ENCODE results near the gene KIF13A.
"Not testable (repeated sequence)": the region's sequence is repeated elsewhere in the genome, so short reads cannot be mapped to it uniquely, and the experiment has no call there.

KIF13A gene

DNA sequence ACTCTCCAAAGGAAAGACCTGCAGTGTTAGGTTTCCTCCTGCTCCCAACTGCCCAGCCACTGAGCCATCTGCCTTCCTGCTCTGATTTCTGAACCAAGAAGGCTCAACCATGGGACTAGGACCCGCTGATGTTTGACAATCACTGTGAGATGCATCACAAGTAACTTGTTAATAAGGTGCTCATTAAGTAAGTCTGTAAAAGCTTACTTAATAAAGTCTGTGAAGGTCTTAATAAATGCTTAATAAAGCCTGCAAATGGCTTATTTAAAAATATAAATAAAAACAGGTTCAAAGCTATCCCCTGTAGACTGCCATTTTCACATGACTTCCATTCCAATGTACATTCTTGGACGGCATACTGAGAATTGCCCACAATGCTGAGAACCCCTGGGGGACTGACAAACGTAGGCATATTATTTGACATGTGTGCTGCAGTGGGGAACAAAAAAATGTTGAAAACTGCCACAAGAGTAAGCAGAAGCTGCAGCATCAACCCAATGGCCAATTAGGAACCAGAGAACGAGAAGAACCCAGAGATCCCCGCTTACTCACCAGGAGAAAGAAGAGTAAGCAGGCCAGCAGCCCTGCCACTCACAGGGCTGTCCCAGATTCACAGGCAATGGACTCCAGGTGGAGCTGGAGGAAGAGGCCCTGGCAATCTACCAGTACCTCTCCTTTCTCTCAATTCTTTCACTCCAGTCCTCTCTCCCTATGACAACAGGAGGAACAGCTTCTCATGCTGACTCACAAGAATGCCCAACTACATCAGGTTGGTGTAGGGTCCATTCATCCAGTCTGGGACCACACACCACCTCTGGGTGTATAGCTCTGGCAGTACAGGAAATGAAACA, 19.5 kb downstream of the KIF13A start:
- no peak for FAIRE-seq

DNA sequence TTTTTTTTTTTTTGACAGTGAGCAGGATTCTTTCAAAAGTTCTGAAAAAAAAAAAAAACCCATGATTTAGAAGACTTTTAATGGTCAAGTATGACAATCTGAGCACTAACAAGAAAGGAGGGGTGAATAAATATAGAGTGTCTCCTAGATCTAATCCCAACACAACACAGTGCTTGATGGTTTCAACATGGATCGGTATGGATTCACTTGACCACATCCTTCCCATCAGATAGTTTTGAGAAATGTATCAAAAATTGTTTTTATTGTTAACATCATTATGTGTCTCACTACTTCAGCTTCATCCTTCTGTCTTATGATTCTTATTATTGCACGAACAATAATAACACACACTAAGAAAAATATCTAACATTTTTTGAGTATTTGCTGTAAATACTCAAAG, 21.0 kb downstream of the KIF13A start:
- no peak for FAIRE-seq

DNA sequence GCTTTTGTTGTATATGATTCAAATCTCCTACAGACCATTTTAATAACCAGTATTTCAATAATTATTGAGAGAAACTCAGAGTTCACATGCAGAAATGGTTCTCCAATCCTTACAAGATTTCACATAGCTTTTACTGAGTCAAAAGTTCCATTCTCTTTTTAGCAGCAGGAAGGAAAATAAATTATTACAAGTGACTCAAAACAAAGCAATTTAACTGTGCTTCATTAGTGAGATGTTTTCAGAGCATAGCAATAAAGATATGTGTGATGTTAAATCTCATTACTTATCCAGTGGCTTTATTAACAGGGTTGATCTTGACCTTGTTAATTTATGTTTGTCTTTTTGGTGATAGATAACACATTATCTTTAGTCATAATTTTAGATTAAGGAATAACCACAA, 22.0 kb downstream of the KIF13A start:
- FAIRE-seq, result no peak

DNA sequence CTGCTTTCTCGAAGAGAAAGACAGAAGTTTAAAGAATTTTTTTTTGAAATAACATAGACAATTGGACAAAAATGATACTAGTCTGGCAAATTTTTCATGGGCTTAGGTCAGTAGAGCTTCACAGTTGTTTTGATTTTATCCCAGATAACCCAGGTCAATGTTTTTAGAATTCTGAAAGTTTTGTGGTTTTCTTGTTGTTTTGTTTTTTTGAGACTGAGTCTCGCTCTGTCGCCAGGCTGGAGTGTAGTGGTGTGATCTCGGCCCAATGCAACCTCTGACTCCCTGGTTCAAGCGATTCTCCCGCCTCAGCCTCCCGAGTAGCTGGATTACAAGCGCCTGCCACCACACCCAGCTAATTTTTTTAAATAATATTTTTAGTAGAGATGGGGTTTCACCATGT, 22.8 kb downstream of the KIF13A start:
- FAIRE-seq, result no peak

DNA sequence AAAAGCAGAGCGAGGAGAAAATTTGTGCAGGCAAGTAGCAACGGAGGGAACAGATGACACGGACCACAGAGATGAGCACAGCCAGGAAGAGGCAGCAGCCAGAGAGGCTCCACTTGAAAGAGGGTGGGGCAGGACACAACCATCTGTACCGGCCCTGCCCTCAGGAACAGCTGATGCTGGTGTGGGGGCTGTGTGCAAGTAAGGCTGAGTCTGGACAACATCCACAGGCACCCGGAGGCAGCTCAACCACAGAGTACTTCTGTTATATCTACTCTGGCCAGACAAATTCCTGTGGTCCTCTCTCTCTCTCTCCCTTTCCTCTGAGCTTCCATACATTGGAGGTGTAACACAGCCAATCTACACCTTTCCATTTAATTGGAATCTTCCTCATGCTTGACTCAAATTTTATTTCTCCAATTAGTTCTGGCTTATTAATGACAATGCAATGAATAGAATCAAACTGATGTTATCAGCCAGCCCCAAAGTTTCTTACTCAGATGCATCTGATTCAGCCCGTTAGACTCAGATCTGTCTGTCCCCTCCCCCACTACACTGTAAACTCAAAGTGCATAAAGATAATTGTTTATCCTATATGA, 24.9 kb downstream of the KIF13A start:
- FAIRE-seq, result no peak

DNA sequence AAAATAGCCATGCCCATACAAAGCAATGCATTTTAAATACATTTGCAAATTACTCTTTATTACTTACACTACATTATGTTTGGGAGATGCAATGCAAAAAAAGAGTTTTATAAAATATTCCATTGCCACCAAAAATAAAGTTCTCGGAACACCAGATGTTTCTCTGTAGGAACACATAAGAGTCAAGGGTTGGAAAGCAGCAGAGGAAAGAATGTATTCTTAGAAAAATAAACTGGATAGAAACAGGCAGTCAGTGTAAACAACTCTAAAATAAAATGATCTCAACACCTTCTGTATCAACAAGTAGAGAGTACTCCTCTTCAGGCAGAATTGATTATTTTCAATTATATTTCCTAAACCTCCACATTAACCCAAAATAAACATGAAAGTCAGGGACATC, 28.1 kb downstream of the KIF13A start:
- FAIRE-seq, result no peak

DNA sequence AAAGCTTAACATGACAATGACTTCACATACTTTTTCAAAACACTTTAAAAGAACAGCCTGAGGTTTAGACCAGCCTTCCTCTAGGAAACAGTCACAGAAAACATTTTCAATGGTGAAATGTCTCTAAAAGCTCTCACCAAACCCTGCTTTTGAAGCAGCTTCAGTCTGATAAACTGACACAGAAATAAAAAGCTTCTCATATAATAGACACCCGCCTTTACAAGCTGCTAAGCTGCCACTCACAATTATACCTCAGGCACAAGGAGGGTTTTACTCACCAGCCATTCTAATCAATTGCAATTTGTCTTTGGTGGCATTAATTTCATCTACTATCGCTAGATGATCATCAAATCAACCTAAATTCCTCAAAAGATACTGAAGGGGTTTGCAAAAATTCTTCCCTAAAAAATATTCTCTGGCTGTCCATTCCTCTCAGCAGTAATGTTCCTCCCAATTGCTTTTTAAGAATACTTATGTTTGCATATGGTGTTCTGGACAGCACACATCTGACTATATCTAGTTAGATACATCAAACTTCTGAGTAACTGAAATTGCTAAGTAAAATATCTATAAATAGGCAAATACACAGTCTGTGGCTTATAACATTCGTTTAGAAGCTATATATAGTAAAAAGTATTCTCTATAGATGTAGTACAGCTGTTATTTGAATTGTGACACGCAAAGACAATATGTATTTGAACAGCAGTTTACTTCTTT, 29.4 kb downstream of the KIF13A start:
- FAIRE-seq, result no peak

DNA sequence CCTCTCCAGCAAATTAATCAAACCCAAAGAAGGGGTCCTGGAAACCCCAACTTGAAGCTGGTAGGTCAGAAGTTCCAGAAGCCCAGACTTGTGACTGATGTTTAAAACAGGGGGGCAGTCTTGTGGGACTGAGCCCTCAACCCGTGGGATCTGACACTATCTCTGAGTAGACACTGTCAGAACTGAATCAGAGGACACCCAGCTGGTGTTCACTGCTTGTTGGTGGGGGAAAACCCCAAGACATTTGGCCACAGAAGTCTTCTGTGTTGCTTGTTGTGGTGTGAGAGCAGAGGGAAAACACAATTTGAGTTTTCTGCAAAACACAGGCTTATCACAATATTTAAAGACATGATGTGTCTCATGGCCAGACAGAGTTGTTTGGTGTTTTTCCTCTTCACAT, 29.9 kb downstream of the KIF13A start:
- FAIRE-seq, result no peak

DNA sequence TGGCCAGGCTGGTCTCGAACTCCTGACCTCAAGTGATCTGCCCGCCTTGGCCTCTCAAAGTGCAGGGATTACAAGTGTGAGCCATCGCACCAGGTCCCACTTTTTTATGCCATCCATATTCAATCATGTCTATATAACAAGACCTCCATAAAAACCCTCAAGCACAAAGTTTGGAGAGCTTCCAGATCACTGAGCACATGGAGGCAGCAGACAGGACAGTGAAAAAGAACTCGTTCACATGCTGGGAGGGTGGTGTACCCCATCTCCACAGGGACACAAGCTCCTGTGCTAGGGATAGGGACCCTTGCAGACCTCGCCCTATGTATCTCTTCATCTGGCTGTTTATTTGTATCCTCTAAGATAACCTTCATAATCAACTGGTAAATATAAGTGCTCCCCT, 30.3 kb downstream of the KIF13A start:
- FAIRE-seq, result no peak

DNA sequence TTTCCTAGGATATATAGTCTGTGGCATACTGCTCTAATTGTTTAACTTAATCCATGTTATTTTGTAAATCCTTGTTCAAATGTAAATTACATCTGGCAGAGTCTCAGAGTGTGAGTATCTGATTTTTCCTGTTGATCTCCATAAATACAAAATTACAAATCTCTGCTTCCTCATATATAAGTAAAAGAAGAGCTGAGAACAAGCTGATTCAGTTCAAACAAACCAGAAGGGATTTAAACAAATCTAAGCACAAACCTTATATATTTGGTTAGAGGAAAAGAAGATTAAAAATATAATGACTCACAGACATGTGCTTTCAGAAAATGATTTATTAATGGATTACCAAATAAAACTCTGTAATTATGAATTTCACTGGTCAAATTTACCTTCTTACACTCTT, 37.3 kb downstream of the KIF13A start:
- no peak for FAIRE-seq

DNA sequence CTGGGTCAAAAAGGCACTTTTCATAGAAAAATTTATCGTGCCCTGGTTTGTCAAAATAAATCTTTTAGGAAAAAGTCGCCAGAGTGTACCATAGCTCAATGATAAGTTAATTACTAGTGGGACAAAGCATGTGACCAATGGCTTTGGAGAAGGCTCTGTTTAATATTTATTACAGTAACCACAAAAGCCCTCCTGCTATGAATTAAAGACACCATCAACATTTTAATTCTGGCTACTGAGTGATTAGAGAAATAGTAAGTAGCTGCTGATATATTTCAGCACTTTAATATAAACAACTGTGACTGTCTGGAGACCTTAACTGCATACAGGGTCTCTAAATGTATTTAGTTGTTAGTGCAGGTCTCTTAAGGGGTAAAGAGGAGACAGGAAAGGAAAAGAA, 38.3 kb downstream of the KIF13A start:
- FAIRE-seq, result no peak

DNA sequence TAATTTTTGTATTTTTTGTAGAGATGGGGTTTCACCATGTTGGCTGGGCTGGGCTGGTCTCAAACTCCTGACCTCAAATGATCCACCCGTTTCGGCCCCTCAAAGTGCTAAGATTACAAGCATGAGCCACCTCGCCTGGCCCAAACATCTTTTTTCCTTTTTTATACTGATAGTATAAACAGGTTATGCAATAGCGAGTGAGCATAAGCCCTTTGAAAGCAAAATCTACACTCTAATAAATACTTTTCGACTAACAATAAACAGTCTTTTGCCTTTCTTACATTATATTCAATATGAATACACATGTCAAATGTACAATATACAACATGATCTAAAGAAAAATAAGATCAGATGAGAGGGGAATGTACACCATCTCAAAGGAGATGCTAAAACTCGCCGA, 38.7 kb downstream of the KIF13A start:
- FAIRE-seq, result no peak

DNA sequence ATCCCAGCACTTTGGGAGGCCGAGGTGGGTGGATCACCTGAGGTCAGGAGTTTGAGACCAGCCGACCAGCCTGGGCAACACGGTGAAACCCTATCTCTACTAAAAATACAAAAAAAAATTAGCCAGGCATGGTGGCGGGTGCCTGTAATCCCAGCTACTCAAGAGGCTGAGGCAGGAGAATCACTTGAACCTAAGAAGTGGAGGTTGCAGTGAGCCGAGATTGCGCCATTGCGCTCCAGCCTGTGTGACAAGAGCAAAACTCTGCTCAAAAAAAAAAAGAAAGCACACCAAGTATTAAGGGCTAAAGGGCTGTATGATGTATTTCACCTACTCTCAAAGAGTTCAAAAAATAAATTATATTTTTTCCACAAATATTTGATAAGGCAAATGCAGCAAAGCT, 39.9 kb downstream of the KIF13A start:
- FAIRE-seq, result not testable (repeated sequence)

DNA sequence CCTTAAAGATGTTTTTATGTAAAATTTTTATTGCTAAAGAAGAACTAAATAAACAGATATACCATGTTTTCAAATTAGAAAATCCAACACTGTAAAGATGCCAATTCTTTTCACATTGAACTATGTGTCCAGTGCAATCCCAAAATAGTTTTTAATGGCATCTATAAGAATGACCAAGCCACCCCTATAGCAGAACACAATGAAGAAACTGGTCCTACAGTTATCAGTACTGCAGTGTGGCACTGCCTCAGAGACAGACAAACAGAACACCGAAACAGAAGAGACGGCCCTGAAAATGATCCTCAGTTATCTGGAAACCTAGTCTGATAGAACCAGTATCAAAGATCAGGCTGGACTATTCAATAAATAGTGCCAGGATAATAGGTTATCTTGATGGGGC, 41.9 kb downstream of the KIF13A start:
- FAIRE-seq, result no peak

DNA sequence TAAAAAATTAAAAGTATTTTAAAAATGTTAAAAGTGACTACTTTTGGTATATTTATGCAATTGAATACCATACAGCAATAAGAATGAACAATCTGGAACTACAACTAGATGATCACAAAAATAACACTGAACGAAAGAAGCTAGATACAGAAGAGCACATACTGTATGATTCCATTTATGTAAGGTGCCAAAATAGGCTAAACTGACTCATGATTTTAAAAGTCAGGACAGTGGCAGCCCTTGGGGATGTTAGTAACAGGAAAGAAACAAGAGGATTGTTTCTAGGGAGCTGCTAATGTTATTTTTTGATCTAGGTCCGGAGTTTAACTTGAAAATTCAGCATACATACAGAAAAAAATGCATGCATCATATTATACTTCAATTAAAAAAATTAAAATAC, 42.3 kb downstream of the KIF13A start:
- FAIRE-seq, result peak; percentile 36

DNA sequence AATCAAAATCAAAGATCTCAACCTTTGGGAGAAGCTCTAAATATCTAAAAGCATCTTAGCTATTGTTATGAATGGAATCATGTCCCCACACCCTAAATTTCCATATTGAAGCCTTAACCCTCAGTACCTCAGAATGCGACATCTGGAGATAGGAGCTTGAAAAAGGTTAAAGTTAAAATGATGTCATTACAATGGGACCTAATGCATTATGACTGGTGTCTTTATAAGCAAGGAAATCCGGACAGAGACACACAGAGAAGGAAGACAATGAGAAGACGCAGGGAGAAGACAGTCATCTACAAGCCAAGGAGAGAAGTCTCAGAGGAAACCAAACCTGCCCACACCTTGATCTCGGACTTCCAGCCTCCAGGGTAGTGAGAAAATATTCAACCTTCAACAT, 46.1 kb downstream of the KIF13A start:
- FAIRE-seq, result no peak

DNA sequence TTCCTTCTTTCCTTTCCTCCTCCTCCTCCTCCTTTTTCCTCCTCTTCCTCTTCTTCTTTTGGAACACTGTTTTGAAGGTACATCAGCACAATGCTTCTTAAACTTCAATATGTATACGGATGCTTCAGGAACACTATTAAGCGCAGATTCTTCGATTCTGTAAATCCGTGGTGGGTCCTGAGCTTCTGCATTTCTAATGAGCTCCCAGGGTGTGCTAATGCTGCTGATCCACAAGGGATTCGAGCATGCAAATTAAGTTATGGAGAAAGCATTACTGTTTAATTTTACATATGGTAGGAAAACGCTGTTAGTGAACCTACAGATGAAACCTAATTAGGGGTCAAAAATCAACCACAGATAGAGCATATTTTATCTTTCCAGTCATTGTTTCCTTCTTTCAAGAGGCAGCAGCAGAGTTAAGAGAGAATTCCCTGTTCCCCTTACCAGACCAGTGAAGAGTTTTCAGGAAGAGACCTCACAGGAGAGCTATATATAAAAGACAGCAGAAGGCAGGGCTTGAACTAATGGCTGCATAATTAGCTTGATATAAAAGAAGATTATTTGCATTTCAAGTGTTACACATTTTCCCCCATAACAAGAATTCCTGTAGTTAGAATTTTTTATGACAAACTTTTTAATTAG, 47.2 kb downstream of the KIF13A start:
- no peak for FAIRE-seq

DNA sequence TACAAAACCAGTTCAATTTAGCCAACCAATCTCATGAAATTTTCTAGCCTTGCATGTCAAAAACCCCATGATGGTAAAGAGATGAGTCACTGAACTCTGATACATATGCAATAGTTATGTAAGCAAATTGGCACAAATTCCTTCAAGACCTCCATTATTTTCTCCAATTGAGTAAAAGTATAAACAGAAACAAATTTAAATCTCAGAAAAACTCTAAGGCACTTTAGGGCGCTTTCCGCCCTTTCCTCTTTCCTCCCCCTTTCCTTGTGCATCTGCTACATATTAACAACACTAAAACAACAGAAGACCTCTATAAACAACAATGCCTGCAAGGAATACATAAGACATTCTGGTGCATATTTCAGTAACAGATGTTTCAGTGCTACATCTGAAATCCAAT, 48.5 kb downstream of the KIF13A start:
- no peak for FAIRE-seq

DNA sequence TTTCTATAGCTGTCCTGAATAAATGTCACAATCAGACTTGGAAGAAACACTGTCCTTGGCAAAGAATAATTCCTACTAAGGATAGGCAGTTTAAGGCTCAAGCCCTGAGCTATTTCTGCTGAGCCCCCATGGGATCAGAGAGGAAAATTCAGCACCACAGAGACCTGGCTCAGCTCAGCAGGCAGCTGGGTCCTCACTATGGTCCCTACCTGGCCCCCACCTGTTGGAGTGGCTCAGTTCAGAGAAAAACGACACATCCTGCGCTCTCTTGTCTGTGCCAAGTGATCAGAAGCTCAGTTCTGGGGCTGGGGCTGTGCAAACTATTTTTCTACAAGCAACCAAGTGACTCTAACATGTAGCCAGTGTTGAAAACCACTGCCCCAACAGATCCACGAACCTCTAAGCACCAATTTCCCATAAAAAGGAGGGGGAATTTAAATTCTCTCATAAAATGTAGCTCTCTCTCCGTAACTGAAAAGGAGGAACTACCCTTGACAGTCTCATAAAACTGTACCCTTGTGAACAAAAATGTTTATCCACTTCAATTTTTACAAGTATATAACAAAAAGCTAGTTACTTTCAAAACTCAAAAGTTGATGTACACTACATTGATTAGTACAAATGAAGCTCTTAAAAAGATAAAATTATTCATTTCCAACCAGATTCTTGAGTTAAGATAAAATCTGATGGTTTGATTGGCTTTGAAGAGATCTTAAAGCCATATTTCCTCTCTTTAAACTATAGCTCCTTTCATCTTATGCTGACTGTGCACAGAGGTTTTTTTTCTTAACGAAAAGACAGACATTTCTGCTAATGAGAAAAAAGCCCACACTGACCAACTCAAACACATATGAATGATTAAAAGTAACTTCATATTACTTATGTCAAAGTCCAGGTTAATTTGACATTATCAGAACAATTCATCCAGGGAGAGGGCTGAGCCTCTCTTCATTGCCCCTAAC, 52.0 kb downstream of the KIF13A start:
- no peak for FAIRE-seq

DNA sequence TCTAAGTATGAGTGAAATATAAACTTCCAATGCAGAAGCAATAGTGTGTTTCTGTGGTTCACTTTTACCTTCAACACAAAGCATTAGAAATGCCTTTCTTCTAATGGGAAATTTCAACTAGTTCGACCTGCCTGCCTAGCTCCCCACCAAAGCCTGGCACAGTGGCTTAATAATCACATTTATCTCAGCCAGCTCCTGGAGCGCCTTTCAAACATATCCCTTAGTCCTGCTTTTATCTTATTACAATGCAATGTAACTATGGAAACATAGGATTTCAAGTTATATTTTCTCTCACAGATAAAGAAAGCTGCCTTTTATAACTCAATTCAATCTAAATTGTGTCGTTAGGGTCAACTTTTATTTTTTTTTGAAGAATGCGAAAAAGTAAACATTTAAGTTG, 53.7 kb downstream of the KIF13A start:
- peak; percentile 24 for FAIRE-seq

DNA sequence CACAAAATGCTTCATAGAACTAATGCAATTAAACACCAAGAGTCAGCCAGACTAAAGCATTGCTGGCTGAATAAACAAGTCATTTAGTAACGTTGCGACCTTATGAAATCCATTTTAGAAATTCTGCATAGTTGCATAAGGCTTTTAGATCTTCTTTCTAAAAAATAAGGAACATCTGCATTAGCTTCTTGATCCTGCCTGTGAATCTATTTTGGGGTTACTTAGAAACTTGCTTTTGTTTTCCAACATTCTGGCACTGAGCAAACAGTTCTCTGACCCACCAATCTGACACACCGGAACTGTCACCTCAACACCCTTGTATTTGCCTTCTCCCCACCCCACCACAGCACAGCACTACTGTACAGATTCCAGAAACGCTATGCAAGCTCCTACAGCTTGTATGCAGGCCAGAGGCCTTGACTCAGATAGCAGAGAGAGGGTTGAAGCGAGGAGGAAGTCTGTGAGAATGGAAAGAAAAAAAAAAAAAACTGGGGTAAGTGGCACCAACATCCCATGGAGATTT, 55.0 kb downstream of the KIF13A start:
- FAIRE-seq, result peak; percentile 93

DNA sequence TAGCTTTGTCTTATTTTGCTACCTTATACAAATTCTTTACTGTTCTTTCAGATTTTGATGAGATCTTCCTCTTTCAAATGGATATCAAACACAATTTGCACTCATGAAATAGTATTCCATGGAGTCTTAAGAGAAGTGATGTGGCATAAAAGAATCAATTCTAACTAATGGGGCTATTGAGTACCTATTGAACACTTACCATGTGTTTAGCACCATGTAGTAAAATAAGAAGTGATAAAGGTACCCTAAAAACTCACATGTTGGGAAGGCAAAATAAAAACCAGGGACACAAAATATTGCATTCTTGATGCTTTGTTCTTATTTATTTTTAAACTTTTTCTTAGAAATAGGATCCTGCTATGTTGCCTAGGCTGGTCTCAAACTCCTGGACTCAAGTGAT, 56.2 kb downstream of the KIF13A start:
- FAIRE-seq, result no peak
